Loucy (cell line): ENCODE results near the gene GRID2.

Experiments
- CTCF ChIP-seq: fragments of 200-600 bp; sonication (generic); conservative IDR thresholded peaks from 2 replicates; pipeline ENCODE4 v1.5.1; 2014; ENCODE audit warnings: mild to moderate bottlenecking, antibody characterized with exemption, low read length
- EZH2phosphoT487 ChIP-seq: fragments of 200-600 bp; IDR thresholded peaks from 2 replicates; pipeline ENCODE4 v1.6.1; 2018; ENCODE audit warnings: antibody characterized with exemption, mild to moderate bottlenecking, moderate library complexity, borderline replicate concordance

- TF ChIP-seq EZH2phosphoT487 (no peak), CTCF (no peak)
These were observed 715.0 kb downstream of the GRID2 start for GRCh38 chr4:93018806-93019205.
